Activated CD4-positive, alpha-beta memory T cell treated with anti-CD3 and anti-CD28 coated beads, Interleukin-2, amount 10 ng/mL, durations not matched to agents 7 days and 5 days (primary cell): Measurements from ENCODE around the gene ZSCAN16. TPM values are rescaled to one million over a fixed set of nuclear protein-coding genes. Genes with fewer than 3 reads are reported as not detected.
"Not testable (repeated sequence)": the region's sequence is repeated elsewhere in the genome, so short reads cannot be mapped to it uniquely, and the experiment has no call there.

Experiments used
- CTCF ChIA-PET: fragments of 350-600 bp; sonication (Branson Sonifier 250); formaldehyde crosslinking; loops from one replicate; lab custom pipeline; 2021; ENCODE audit warnings: antibody characterized with exemption, inconsistent platforms; lab: Charles Lee
- POLR2A ChIA-PET: fragments of 350-600 bp; sonication (Branson Sonifier 250); formaldehyde crosslinking; loops from one replicate; lab custom pipeline; 2021; ENCODE audit warnings: antibody characterized with exemption; lab: Charles Lee
- DNase-seq: peaks from one replicate; pipeline ENCODE4 v3.0.0-alpha.2; 2020
- H3K27ac Mint-ChIP-seq: one replicate; pipeline ENCODE4 v1.8.0; 2021; ENCODE audit warnings: mild to moderate bottlenecking, mixed read lengths
- H3K27me3 Mint-ChIP-seq: one replicate; pipeline ENCODE4 v1.8.0; 2021; ENCODE audit warnings: mixed read lengths
- H3K36me3 Mint-ChIP-seq: one replicate; pipeline ENCODE4 v1.8.0; 2021; ENCODE audit warnings: low read depth, mixed read lengths
- H3K4me1 Mint-ChIP-seq: one replicate; pipeline ENCODE4 v1.8.0; 2021; ENCODE audit warnings: mixed read lengths
- H3K4me3 Mint-ChIP-seq: one replicate; pipeline ENCODE4 v1.8.0; 2021; ENCODE audit warnings: mild to moderate bottlenecking, mixed read lengths
- H3K9me3 Mint-ChIP-seq: one replicate; pipeline ENCODE4 v1.8.0; 2021; ENCODE audit warnings: mixed read lengths
- total RNA-seq, 2 experiments: library from RNA; stranded (reverse); gene quantifications; one replicate each; pipeline ENCODE4 v1.2.3, GENCODE V29; 2021

ZSCAN16 gene
- total RNA-seq, 2 experiments from 2014 or later: 5.3 TPM

DNA sequence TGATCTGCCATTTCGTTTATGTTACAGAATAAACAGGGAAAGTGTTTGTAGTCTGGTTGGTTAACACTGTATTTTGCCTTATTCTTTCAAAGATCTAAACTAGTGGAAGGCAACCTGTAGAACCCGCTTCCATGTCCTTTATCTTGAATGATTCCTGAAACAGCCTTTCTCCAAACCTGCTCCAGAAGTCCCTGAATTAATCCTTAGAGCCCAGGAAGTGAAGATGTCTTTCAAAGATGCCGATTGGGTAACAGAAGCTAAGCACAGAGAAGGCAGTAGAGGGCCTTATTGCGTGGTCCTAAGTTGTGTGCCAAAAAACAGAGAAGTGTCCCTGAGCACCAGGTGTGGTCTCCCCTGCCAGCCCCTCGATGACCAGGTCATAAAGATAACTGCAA is 19.2 kb upstream of the ZSCAN16 start:
- CTCF ChIA-PET: interaction anchor here (0.6 to 1.8 kb wide), 18 partner anchors 11 to 680 kb away, joined by 3 to 10 read pairs (median 4); partner anchors contain the start of genes ZKSCAN3, ZKSCAN4, ZNF165 and ZSCAN26
- POLR2A ChIA-PET: interaction anchor here (0.6 to 2.2 kb wide), 14 partner anchors 11 to 251 kb away, joined by 3 to 21 read pairs (median 4); partner anchors contain the start of genes ZKSCAN4, ZKSCAN8, ZSCAN16 and ZSCAN26
- no peak for DNase-seq
- peak overlapping the region; percentile 33 for H3K27ac Mint-ChIP-seq
- H3K9me3 Mint-ChIP-seq: peaks cover 6% of the 10 kb centered on the region
- peaks cover 15% of the 10 kb centered on the region for H3K4me1 Mint-ChIP-seq
- no peaks in the 10 kb centered on the region for H3K36me3 Mint-ChIP-seq
- peaks cover 23% of the 10 kb centered on the region for H3K27me3 Mint-ChIP-seq
- H3K4me3 Mint-ChIP-seq: peak overlapping the region; percentile 83

- Mint-ChIP-seq H3K9me3 (peaks cover 4% of the 10 kb centered on the region), H3K36me3 (no peaks in the 10 kb centered on the region), H3K27me3 (peaks cover 7% of the 10 kb centered on the region), H3K27ac (no peak overlapping the region), H3K4me3 (no peak overlapping the region), H3K4me1 (peaks cover 15% of the 10 kb centered on the region)
- no peak for DNase-seq
- POLR2A ChIA-PET: interaction anchor here (1.2 kb wide), 1 partner anchor 27 kb away, joined by 3 read pairs; no protein-coding TSS in a partner anchor
- CTCF ChIA-PET: no interaction called here
Observed at GRCh38 chr6:28107506-28107905, 16.9 kb upstream of the ZSCAN16 start.

- no peak for DNase-seq
- POLR2A ChIA-PET: interaction anchor here (1.3 kb wide), 1 partner anchor 30 kb away, joined by 3 read pairs; the partner anchor contains the start of gene ZKSCAN8
- Mint-ChIP-seq H3K27ac (no peak overlapping the region), H3K9me3 (no peaks in the 10 kb centered on the region), H3K36me3 (peaks cover 29% of the 10 kb centered on the region), H3K4me1 (no peaks in the 10 kb centered on the region), H3K4me3 (no peak overlapping the region), H3K27me3 (peaks cover 3% of the 10 kb centered on the region)
- CTCF ChIA-PET: no interaction called here
Observed at GRCh38 chr6:28111964-28112363, 12.4 kb upstream of the ZSCAN16 start.

DNA sequence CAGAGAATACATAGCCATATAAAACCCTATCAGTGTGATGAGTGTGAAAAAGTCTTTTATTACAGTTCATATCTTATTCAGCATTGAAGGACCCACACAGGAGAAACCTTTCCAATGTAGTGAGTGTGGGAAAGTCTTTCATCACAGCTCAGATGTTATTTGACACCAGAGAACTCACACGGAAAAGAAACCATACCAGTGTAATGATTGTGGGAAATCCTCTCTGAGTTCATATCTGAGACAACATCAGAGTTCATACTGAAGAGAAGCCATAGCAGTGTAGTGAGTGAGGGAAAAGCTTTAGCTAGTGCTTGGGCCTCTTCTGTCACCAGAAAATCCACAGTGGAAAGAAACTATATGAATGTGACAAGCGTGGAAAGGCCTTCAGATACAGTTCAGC is 8.6 kb upstream of the ZSCAN16 start:
- POLR2A ChIA-PET: interaction anchor here (1.2 kb wide), 1 partner anchor 11 kb away, joined by 5 read pairs; no protein-coding TSS in a partner anchor
- no peaks in the 10 kb centered on the region for H3K27me3 Mint-ChIP-seq
- H3K4me3 Mint-ChIP-seq: no peak overlapping the region
- peaks cover 54% of the 10 kb centered on the region for H3K36me3 Mint-ChIP-seq
- no peak overlapping the region for H3K27ac Mint-ChIP-seq
- DNase-seq: no peak
- H3K4me1 Mint-ChIP-seq: no peaks in the 10 kb centered on the region
- CTCF ChIA-PET: interaction anchor here (2.2 kb wide), 1 partner anchor 11 kb away, joined by 6 read pairs; no protein-coding TSS in a partner anchor
- no peaks in the 10 kb centered on the region for H3K9me3 Mint-ChIP-seq

DNA sequence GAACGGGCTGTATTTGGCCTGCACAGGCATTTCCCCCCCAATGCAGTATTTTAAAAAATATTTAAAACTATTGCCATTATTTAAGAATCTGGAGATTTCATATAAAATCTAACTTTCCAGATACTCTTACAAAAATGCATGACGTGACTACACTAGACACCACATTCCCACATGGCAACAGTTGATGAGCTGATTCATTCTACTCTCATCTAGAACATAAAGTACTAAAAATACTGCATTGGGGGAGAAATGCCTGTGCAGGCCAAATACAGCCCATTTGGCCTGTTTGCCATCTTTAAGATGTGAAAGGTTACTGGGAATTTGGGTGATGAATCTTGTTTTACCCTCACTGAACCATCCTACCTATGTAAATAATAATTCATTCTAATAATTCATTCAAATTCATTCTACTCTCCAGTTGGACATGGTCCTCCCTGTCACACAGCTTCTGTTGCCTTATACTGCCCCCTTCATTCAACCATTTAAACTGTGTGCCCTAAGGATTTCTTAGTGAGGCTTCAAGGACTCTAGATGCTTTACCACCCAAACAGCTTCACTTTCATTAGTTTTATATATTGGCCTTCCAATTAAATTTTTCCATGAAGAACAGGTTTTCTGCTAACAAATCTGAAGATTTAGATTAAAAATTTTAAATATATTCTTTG is 6.9 kb upstream of the ZSCAN16 start:
- DNase-seq: no peak
- no peaks in the 10 kb centered on the region for H3K27me3 Mint-ChIP-seq
- H3K27ac Mint-ChIP-seq: no peak overlapping the region

GRCh38 chr6:28118217-28118616 is 6.2 kb upstream of the ZSCAN16 start:
- no peak for DNase-seq
- Mint-ChIP-seq H3K36me3 (peaks cover 71% of the 10 kb centered on the region), H3K4me3 (no peak overlapping the region), H3K27ac (no peak overlapping the region), H3K4me1 (peaks cover under 1% of the 10 kb centered on the region), H3K27me3 (no peaks in the 10 kb centered on the region), H3K9me3 (no peaks in the 10 kb centered on the region)
- POLR2A ChIA-PET: no interaction called here
- CTCF ChIA-PET: no interaction called here

More for the DNA sequence above, 6.9 kb upstream of the ZSCAN16 start:
- no peaks in the 10 kb centered on the region for H3K9me3 Mint-ChIP-seq
- ChIA-PET POLR2A (no interaction called here), CTCF (interaction anchor here (2.2 kb wide), 1 partner anchor 13 kb away, joined by 6 read pairs; no protein-coding TSS in a partner anchor)
- H3K4me1 Mint-ChIP-seq: no peaks in the 10 kb centered on the region
- no peak overlapping the region for H3K4me3 Mint-ChIP-seq
- H3K36me3 Mint-ChIP-seq: peaks cover 66% of the 10 kb centered on the region

DNA sequence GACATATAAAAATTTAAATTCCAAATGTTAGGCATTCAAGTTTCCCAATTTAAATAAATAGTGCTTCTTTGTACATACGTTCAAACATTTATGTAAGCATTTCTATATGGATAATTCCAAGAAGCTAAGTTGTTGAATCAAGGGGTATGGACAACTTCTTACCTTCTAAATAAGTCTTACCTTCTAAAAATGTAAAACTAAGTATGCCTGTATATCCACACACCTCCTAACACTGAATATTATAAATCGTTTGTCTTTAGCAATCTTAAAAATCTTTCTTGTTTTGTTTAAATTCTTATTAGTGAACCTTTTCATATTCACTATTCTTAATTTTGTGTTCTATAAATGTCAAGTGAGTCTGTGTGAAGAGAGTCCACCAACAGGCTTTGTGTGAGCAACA is 2.5 kb upstream of the ZSCAN16 start:
- POLR2A ChIA-PET: interaction anchor here (1.6 kb wide), 1 partner anchor 21 kb away, joined by 4 read pairs; no protein-coding TSS in a partner anchor
- Mint-ChIP-seq H3K4me1 (peaks cover 34% of the 10 kb centered on the region), H3K4me3 (no peak overlapping the region), H3K27me3 (no peaks in the 10 kb centered on the region), H3K27ac (no peak overlapping the region), H3K36me3 (peaks cover 50% of the 10 kb centered on the region), H3K9me3 (no peaks in the 10 kb centered on the region)
- CTCF ChIA-PET: no interaction called here
- no peak for DNase-seq

DNA sequence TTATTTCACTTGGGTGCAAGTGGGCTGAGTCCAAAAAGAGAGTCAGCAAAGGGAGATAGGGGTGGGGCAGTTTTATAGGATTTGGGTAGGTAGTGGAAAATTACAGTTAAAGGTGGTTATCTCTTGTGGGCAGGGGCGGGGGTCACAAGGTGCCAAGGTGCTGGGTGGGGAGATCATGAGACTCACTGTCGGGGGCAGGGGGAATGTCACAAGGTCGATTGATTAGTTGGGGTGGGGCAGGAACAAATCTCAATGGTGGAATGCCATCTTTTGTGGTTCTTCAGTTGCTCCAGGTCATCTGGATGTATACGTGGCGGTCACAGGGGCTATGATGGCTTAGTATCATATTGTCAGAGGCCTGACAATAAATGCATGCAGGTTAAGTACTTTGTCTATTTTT is 2.1 kb upstream of the ZSCAN16 start:
- H3K9me3 Mint-ChIP-seq, DNase-seq, CTCF ChIA-PET, H3K4me3 Mint-ChIP-seq, H3K27me3 Mint-ChIP-seq, H3K27ac Mint-ChIP-seq: not testable (repeated sequence)
- Mint-ChIP-seq H3K36me3 (peaks cover 52% of the 10 kb centered on the region), H3K4me1 (peaks cover 37% of the 10 kb centered on the region)
- POLR2A ChIA-PET: interaction anchor here (0.8 to 1.6 kb wide), 2 partner anchors 18 to 20 kb away, joined by 4 read pairs; no protein-coding TSS in a partner anchor

DNA sequence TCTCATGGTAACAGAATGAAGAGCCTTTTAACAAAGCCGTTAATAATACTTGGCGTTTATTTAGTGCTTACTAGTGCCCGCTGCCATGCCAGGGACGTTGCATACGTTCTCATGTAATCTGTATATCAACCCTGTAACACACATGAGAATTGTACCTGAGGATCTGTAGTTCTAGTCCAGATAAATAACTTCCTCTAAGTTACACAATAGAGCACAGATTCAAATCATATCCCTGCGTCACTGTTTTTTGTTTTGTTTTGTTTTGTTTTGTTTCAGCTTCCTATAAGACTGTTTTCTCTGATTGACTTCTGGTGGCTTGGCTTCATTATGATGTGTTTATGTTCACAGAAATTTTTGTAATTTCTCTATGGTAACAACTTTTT is 553 bp downstream of the ZSCAN16 start:
- peaks cover 57% of the 10 kb centered on the region for H3K36me3 Mint-ChIP-seq
- DNase-seq: no peak
- POLR2A ChIA-PET: interaction anchor here (0.6 to 6.1 kb wide), 12 partner anchors 14 to 259 kb away, joined by 3 to 78 read pairs (median 5); partner anchors contain the start of genes ZKSCAN4, ZKSCAN8 and ZSCAN26
- H3K4me1 Mint-ChIP-seq: peaks cover 47% of the 10 kb centered on the region
- no peaks in the 10 kb centered on the region for H3K9me3 Mint-ChIP-seq
- peak overlapping the region; percentile 89 for H3K4me3 Mint-ChIP-seq
- no peaks in the 10 kb centered on the region for H3K27me3 Mint-ChIP-seq
- CTCF ChIA-PET: interaction anchor here (1.0 to 2.9 kb wide), 6 partner anchors 8 to 223 kb away, joined by 3 to 12 read pairs (median 5); partner anchors contain the start of genes ZKSCAN8 and ZSCAN26
- peak overlapping the region; percentile 78 for H3K27ac Mint-ChIP-seq

DNA sequence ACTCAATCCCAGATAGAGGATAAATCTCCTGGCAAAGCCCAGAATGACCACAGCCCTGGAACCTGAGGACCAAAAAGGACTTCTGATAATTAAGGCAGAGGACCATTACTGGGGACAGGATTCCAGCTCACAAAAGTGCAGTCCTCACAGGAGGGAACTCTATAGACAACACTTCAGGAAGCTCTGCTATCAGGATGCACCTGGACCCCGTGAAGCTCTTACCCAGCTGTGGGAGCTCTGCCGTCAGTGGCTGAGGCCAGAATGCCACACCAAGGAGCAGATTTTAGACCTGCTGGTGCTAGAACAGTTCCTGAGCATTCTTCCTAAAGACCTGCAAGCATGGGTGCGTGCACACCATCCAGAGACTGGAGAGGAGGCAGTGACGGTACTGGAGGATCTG is 992 bp downstream of the ZSCAN16 start:
- H3K9me3 Mint-ChIP-seq: no peaks in the 10 kb centered on the region
- H3K27ac Mint-ChIP-seq: peak overlapping the region; percentile 78
- peak overlapping the region; percentile 89 for H3K4me3 Mint-ChIP-seq
- H3K4me1 Mint-ChIP-seq: peaks cover 47% of the 10 kb centered on the region
- CTCF ChIA-PET: interaction anchor here (1.0 to 2.9 kb wide), 5 partner anchors 8 to 223 kb away, joined by 3 to 12 read pairs (median 6); partner anchors contain the start of gene ZKSCAN8
- peaks cover 57% of the 10 kb centered on the region for H3K36me3 Mint-ChIP-seq
- no peaks in the 10 kb centered on the region for H3K27me3 Mint-ChIP-seq
- POLR2A ChIA-PET: interaction anchor here (0.6 to 6.1 kb wide), 10 partner anchors 14 to 259 kb away, joined by 4 to 78 read pairs (median 6); partner anchors contain the start of genes ZKSCAN4, ZKSCAN8 and ZSCAN26
- no peak for DNase-seq

DNA sequence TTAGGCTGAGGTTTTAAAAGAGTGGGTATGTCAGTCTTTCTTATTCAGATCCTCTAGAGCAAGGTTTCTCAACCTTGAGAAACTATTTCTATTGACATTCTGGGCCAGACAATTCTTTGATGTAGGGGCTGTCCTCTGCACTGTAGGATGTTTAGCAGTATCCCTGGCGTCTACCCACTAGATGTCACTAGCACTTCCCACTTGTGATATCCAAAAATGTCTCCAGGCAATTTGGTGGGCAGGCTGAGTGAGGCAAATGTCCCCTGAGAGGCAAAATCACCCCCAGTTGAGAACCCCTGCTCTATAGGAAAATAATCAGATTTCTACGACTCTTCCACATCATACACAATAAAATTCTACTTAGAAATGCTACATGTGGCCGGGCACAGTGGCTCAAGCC is 9.6 kb downstream of the ZSCAN16 start:
- no peak overlapping the region for H3K27ac Mint-ChIP-seq
- peak; percentile 26 for DNase-seq
- CTCF ChIA-PET: no interaction called here
- H3K4me3 Mint-ChIP-seq: no peak overlapping the region
- H3K4me1 Mint-ChIP-seq: peaks cover 61% of the 10 kb centered on the region
- POLR2A ChIA-PET: no interaction called here
- no peaks in the 10 kb centered on the region for H3K9me3 Mint-ChIP-seq
- no peaks in the 10 kb centered on the region for H3K27me3 Mint-ChIP-seq
- peaks cover 45% of the 10 kb centered on the region for H3K36me3 Mint-ChIP-seq

GRCh38 chr6:28134716-28135115 is 10.3 kb downstream of the ZSCAN16 start:
- DNase-seq: no peak
- peak overlapping the region; percentile 12 for H3K27ac Mint-ChIP-seq
- ChIA-PET CTCF (interaction anchor here (0.7 kb wide), 1 partner anchor 134 kb away, joined by 3 read pairs; no protein-coding TSS in a partner anchor), POLR2A (no interaction called here)
- peaks cover 38% of the 10 kb centered on the region for H3K36me3 Mint-ChIP-seq
- no peaks in the 10 kb centered on the region for H3K9me3 Mint-ChIP-seq
- H3K4me1 Mint-ChIP-seq: peaks cover 62% of the 10 kb centered on the region
- no peaks in the 10 kb centered on the region for H3K27me3 Mint-ChIP-seq
- no peak overlapping the region for H3K4me3 Mint-ChIP-seq

DNA sequence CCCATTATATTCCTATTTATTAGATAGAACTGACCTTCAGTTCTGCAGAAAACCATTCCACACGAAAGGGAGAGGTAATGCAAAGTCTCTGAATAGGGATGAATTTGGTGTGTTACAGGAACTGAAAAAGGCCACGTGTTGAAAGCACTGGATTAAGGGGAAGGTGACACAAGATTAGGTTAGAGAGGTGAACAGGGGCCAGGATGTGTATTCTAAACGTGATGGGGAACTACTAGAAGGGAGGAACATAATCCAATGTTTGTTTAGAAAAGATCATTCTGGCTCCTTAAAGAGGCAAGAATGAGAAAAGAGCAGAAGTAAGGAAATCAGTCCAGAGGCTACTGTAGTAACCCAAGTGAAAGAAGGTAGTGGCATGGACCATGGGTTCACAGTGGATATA is 11.0 kb downstream of the ZSCAN16 start:
- Mint-ChIP-seq H3K27ac (peak overlapping the region; percentile 88), H3K36me3 (peaks cover 31% of the 10 kb centered on the region), H3K4me3 (peak overlapping the region; percentile 92), H3K4me1 (peaks cover 64% of the 10 kb centered on the region), H3K9me3 (no peaks in the 10 kb centered on the region), H3K27me3 (no peaks in the 10 kb centered on the region)
- ChIA-PET CTCF (interaction anchor here (2.8 kb wide), 1 partner anchor 11 kb away, joined by 12 read pairs; the partner anchor contains the start of gene ZSCAN16), POLR2A (interaction anchor here (2.1 to 7.4 kb wide), 6 partner anchors 9 to 297 kb away, joined by 12 to 78 read pairs (median 19); partner anchors contain the start of genes ZSCAN16 and ZSCAN26)
- no peak for DNase-seq
